Activated T-cell treated with anti-CD3 and anti-CD28 coated beads, Interleukin-2, amount 50 U/mL, for 72 hours (primary cell): ENCODE measurements around the gene AHCYL2. TPM values are rescaled to one million over a fixed set of nuclear protein-coding genes. Genes with fewer than 3 reads are reported as not detected.
A peak's percentile ranks its signal among the peaks of the same experiment; 100 is the strongest.
"Not testable (repeated sequence)": the region's sequence is repeated elsewhere in the genome, so short reads cannot be mapped to it uniquely, and the experiment has no call there.

Source experiments
- ATAC-seq, 2 donors: fragments of 150-1000 bp; cut with Tn5 transposase; replicated peaks in 1 of 2; 2 replicates each; pipeline ENCODE4 v1.10.0; 2021; ENCODE audit warnings: moderate library complexity in 2 of 2, mild to moderate bottlenecking in 1 of 2
- DNase-seq, 2 donors: peaks; one replicate each; pipeline ENCODE4 v3.0.0; 2021 to 2022; ENCODE audit warnings: mixed read lengths in 1 of 2
- H3K27ac Mint-ChIP-seq: one replicate; pipeline ENCODE4 v1.8.0; 2022; ENCODE audit warnings: mild to moderate bottlenecking, moderate library complexity, mixed read lengths
- H3K27me3 Mint-ChIP-seq: one replicate; pipeline ENCODE4 v1.8.0; 2022; ENCODE audit warnings: low read depth, mixed read lengths
- H3K36me3 Mint-ChIP-seq, 2 donors: one replicate each; pipeline ENCODE4 v1.8.0; 2022; ENCODE audit warnings: mixed read lengths in 2 of 2, mild to moderate bottlenecking in 1 of 2; ENCODE audit not compliant: insufficient read depth in 2 of 2
- H3K4me1 Mint-ChIP-seq: one replicate; pipeline ENCODE4 v1.8.0; 2022; ENCODE audit warnings: low read depth, mixed read lengths
- H3K4me3 Mint-ChIP-seq, 2 donors: one replicate each; pipeline ENCODE4 v1.8.0; 2022; ENCODE audit warnings: mild to moderate bottlenecking in 2 of 2, mixed read lengths in 2 of 2, moderate library complexity in 2 of 2
- H3K9me3 Mint-ChIP-seq, 2 donors: one replicate each; pipeline ENCODE4 v1.8.0; 2022; ENCODE audit warnings: mixed read lengths in 2 of 2
- total RNA-seq, 2 donors: library from RNA; stranded (reverse); gene quantifications; one replicate each; pipeline ENCODE4 v1.2.3, GENCODE V29; 2022

AHCYL2 gene
- total RNA-seq, 2 donors from 2014 or later: 40.8 to 44.8 TPM

- ATAC-seq: no peak
- peaks cover 2 to 4% of the 10 kb centered on the region in 2 donors for H3K9me3 Mint-ChIP-seq
- no peak overlapping the region for H3K27ac Mint-ChIP-seq
- H3K27me3 Mint-ChIP-seq: no peaks in the 10 kb centered on the region
- peak; percentile 46 for DNase-seq
- H3K4me1 Mint-ChIP-seq: no peaks in the 10 kb centered on the region
- no peak overlapping the region for H3K4me3 Mint-ChIP-seq
- peaks cover 1 to 2% of the 10 kb centered on the region in 2 donors for H3K36me3 Mint-ChIP-seq
These were observed 73.6 kb downstream of the AHCYL2 start for GRCh38 chr7:129298268-129298893.

- Mint-ChIP-seq H3K9me3 (peaks cover 2 to 8% of the 10 kb centered on the region in 2 donors), H3K27ac (no peak overlapping the region), H3K4me1 (no peaks in the 10 kb centered on the region), H3K27me3 (no peaks in the 10 kb centered on the region), H3K36me3 (peaks cover 4 to 9% of the 10 kb centered on the region in 2 donors), H3K4me3 (no peak overlapping the region)
- DNase-seq (no peak), ATAC-seq (no peak)
These were observed 75.1 kb downstream of the AHCYL2 start for GRCh38 chr7:129299889-129300288.

GRCh38 chr7:129300299-129300698 lies 75.5 kb downstream of the AHCYL2 start:
- not testable (repeated sequence) for ATAC-seq, H3K27ac Mint-ChIP-seq, H3K4me3 Mint-ChIP-seq, H3K36me3 Mint-ChIP-seq, DNase-seq, H3K9me3 Mint-ChIP-seq, H3K4me1 Mint-ChIP-seq, H3K27me3 Mint-ChIP-seq

- H3K4me3 Mint-ChIP-seq: no peak overlapping the region
- ATAC-seq (no peak), DNase-seq (no peak)
- H3K27me3 Mint-ChIP-seq: no peaks in the 10 kb centered on the region
- H3K27ac Mint-ChIP-seq: no peak overlapping the region
- H3K4me1 Mint-ChIP-seq: no peaks in the 10 kb centered on the region
- H3K9me3 Mint-ChIP-seq: peaks cover 0 to 7% of the 10 kb centered on the region in 2 donors
- H3K36me3 Mint-ChIP-seq: peaks cover 4 to 11% of the 10 kb centered on the region in 2 donors
These were observed 82.8 kb downstream of the AHCYL2 start for GRCh38 chr7:129307592-129307991.

- ATAC-seq: no peak
- Mint-ChIP-seq H3K36me3 (peaks cover 4 to 11% of the 10 kb centered on the region in 2 donors), H3K4me1 (peaks cover 3% of the 10 kb centered on the region), H3K9me3 (peaks cover under 1 to 7% of the 10 kb centered on the region in 2 donors), H3K27ac (no peak overlapping the region), H3K27me3 (no peaks in the 10 kb centered on the region), H3K4me3 (no peak overlapping the region)
- no peak for DNase-seq
These were observed 83.2 kb downstream of the AHCYL2 start for GRCh38 chr7:129308047-129308446.

- H3K4me1 Mint-ChIP-seq: peaks cover 9% of the 10 kb centered on the region
- no peaks in the 10 kb centered on the region for H3K36me3 Mint-ChIP-seq
- H3K27me3 Mint-ChIP-seq: no peaks in the 10 kb centered on the region
- peaks cover 0 to 2% of the 10 kb centered on the region in 2 donors for H3K9me3 Mint-ChIP-seq
- no peak for ATAC-seq
- H3K27ac Mint-ChIP-seq: no peak overlapping the region
- no peak overlapping the region for H3K4me3 Mint-ChIP-seq
- DNase-seq: no peak
These were observed 86.6 kb downstream of the AHCYL2 start for GRCh38 chr7:129311429-129311828.

GRCh38 chr7:129313282-129313681 lies 88.5 kb downstream of the AHCYL2 start:
- no peak for ATAC-seq
- DNase-seq: no peak
- H3K36me3 Mint-ChIP-seq: no peaks in the 10 kb centered on the region
- H3K4me3 Mint-ChIP-seq: no peak overlapping the region
- peaks cover 9% of the 10 kb centered on the region for H3K4me1 Mint-ChIP-seq
- H3K27me3 Mint-ChIP-seq: no peaks in the 10 kb centered on the region
- peaks cover 0 to 2% of the 10 kb centered on the region in 2 donors for H3K9me3 Mint-ChIP-seq
- peak overlapping the region; percentile 73 for H3K27ac Mint-ChIP-seq

- no peak for DNase-seq
- no peak overlapping the region for H3K4me3 Mint-ChIP-seq
These were observed 91.1 kb downstream of the AHCYL2 start for GRCh38 chr7:129315960-129316359.

GRCh38 chr7:129317450-129317849 lies 92.6 kb downstream of the AHCYL2 start:
- H3K9me3 Mint-ChIP-seq: peaks cover 0 to 2% of the 10 kb centered on the region in 2 donors

More at GRCh38 chr7:129315960-129316359, 91.1 kb downstream of the AHCYL2 start:
- peaks cover 9% of the 10 kb centered on the region for H3K4me1 Mint-ChIP-seq
- no peak for ATAC-seq
- H3K27me3 Mint-ChIP-seq: no peaks in the 10 kb centered on the region
- peaks cover 0 to 2% of the 10 kb centered on the region in 2 donors for H3K9me3 Mint-ChIP-seq
- H3K27ac Mint-ChIP-seq: no peak overlapping the region
- H3K36me3 Mint-ChIP-seq: no peaks in the 10 kb centered on the region

GRCh38 chr7:129327076-129327475 lies 102.2 kb downstream of the AHCYL2 start:
- ATAC-seq (no peak), DNase-seq (no peak)
- peaks cover 7 to 11% of the 10 kb centered on the region in 2 donors for H3K9me3 Mint-ChIP-seq
- no peak overlapping the region for H3K4me3 Mint-ChIP-seq
- no peaks in the 10 kb centered on the region for H3K27me3 Mint-ChIP-seq
- no peaks in the 10 kb centered on the region for H3K4me1 Mint-ChIP-seq
- no peak overlapping the region for H3K27ac Mint-ChIP-seq
- peaks cover 6 to 22% of the 10 kb centered on the region in 2 donors for H3K36me3 Mint-ChIP-seq

More at GRCh38 chr7:129317450-129317849, 92.6 kb downstream of the AHCYL2 start:
- Mint-ChIP-seq H3K4me3 (no peak overlapping the region), H3K36me3 (peaks cover 0 to 3% of the 10 kb centered on the region in 2 donors), H3K27ac (no peak overlapping the region), H3K27me3 (no peaks in the 10 kb centered on the region), H3K4me1 (peaks cover 9% of the 10 kb centered on the region)
- DNase-seq (no peak), ATAC-seq (no peak)

GRCh38 chr7:129332254-129333035 lies 107.6 kb downstream of the AHCYL2 start:
- no peaks in the 10 kb centered on the region for H3K36me3 Mint-ChIP-seq
- H3K4me1 Mint-ChIP-seq: peaks cover 4% of the 10 kb centered on the region
- H3K27ac Mint-ChIP-seq: no peak overlapping the region
- H3K9me3 Mint-ChIP-seq: no peaks in the 10 kb centered on the region
- no peak overlapping the region for H3K4me3 Mint-ChIP-seq
- H3K27me3 Mint-ChIP-seq: no peaks in the 10 kb centered on the region
- ATAC-seq: no peak
- no peak for DNase-seq

GRCh38 chr7:129334473-129334872 lies 109.6 kb downstream of the AHCYL2 start:
- DNase-seq (no peak), ATAC-seq (no peak)
- H3K27ac Mint-ChIP-seq: no peak overlapping the region
- no peaks in the 10 kb centered on the region for H3K36me3 Mint-ChIP-seq
- H3K27me3 Mint-ChIP-seq: no peaks in the 10 kb centered on the region
- peaks cover 4% of the 10 kb centered on the region for H3K4me1 Mint-ChIP-seq
- H3K4me3 Mint-ChIP-seq: no peak overlapping the region
- H3K9me3 Mint-ChIP-seq: no peaks in the 10 kb centered on the region

- ATAC-seq (no peak), DNase-seq (no peak)
- Mint-ChIP-seq H3K27me3 (no peaks in the 10 kb centered on the region), H3K9me3 (no peaks in the 10 kb centered on the region), H3K4me1 (peaks cover 16% of the 10 kb centered on the region), H3K27ac (no peak overlapping the region), H3K36me3 (no peaks in the 10 kb centered on the region), H3K4me3 (no peak overlapping the region)
These were observed 113.6 kb downstream of the AHCYL2 start for GRCh38 chr7:129338450-129338849.
